Glutamatergic neuron (in vitro differentiated cells): ENCODE results near the gene GPATCH1. TPM values are rescaled to one million over a fixed set of nuclear protein-coding genes. Genes with fewer than 3 reads are reported as not detected.

ENCODE experiments used
- DNase-seq: peaks from one replicate; pipeline ENCODE4 v3.0.0; 2022
- H3K27ac Mint-ChIP-seq: one replicate; pipeline ENCODE4 v1.8.0; 2020; ENCODE audit warnings: mild to moderate bottlenecking, mixed read lengths, inconsistent platforms; ENCODE audit not compliant: unreplicated experiment
- H3K27me3 Mint-ChIP-seq: one replicate; pipeline ENCODE4 v1.8.0; 2020; ENCODE audit warnings: mild to moderate bottlenecking, moderate library complexity, mixed read lengths, inconsistent platforms; ENCODE audit not compliant: unreplicated experiment
- H3K36me3 Mint-ChIP-seq: one replicate; pipeline ENCODE4 v1.8.0; 2020; ENCODE audit warnings: mild to moderate bottlenecking, mixed read lengths, inconsistent platforms; ENCODE audit not compliant: unreplicated experiment
- H3K4me1 Mint-ChIP-seq: one replicate; pipeline ENCODE4 v1.8.0; 2020; ENCODE audit warnings: mild to moderate bottlenecking, low read depth, mixed read lengths, inconsistent platforms; ENCODE audit not compliant: unreplicated experiment
- H3K4me3 Mint-ChIP-seq: one replicate; pipeline ENCODE4 v1.8.0; 2020; ENCODE audit warnings: mild to moderate bottlenecking, mixed read lengths, inconsistent platforms; ENCODE audit not compliant: unreplicated experiment
- H3K9me3 Mint-ChIP-seq: one replicate; pipeline ENCODE4 v1.8.0; 2020; ENCODE audit warnings: mild to moderate bottlenecking, moderate library complexity, mixed read lengths, inconsistent platforms; ENCODE audit not compliant: unreplicated experiment
- CTCF ChIP-seq: fragments of 200-600 bp; sonication (generic); IDR thresholded peaks from one replicate; pipeline ENCODE4 v1.5.0; 2021; ENCODE audit not compliant: partially characterized antibody, unreplicated experiment
- total RNA-seq: library from RNA; stranded (reverse); fragmentation: NEBNext Ultra II Directional; extraction: Animal tissue kit (Norgen Biotek cat#: 25700); gene quantifications from one replicate; pipeline ENCODE4 v1.2.1, GENCODE V29; 2021; ENCODE audit not compliant: unreplicated experiment

The GPATCH1 gene
- total RNA-seq, 1 donor from 2014 or later: 8.8 TPM

- Mint-ChIP-seq H3K4me3 (no peak overlapping the region), H3K27me3 (peaks cover 2% of the 10 kb centered on the region), H3K27ac (no peak overlapping the region), H3K9me3 (no peaks in the 10 kb centered on the region), H3K4me1 (no peaks in the 10 kb centered on the region), H3K36me3 (no peaks in the 10 kb centered on the region)
- no peak for TF ChIP-seq CTCF
- no peak for DNase-seq
Observed at GRCh38 chr19:33129901-33130300, 48.9 kb downstream of the GPATCH1 start.

- H3K4me3 Mint-ChIP-seq: no peak overlapping the region
- no peak for DNase-seq
- no peak overlapping the region for H3K27ac Mint-ChIP-seq
- H3K9me3 Mint-ChIP-seq: no peaks in the 10 kb centered on the region
- no peaks in the 10 kb centered on the region for H3K4me1 Mint-ChIP-seq
- H3K27me3 Mint-ChIP-seq: peaks cover 2% of the 10 kb centered on the region
- no peaks in the 10 kb centered on the region for H3K36me3 Mint-ChIP-seq
- no peak for TF ChIP-seq CTCF
Observed at GRCh38 chr19:33130433-33130832, 49.5 kb downstream of the GPATCH1 start.

- no peak for DNase-seq
- Mint-ChIP-seq H3K4me3 (no peak within 1 kb of the TSS), H3K27ac (peak within 1 kb of the TSS; percentile 38), H3K36me3 (no peaks in the 10 kb centered on the region), H3K9me3 (no peaks in the 10 kb centered on the region), H3K4me1 (no peaks in the 10 kb centered on the region), H3K27me3 (peaks cover 2% of the 10 kb centered on the region)
- no peak for TF ChIP-seq CTCF
Observed at GRCh38 chr19:33132021-33132420, 51.0 kb downstream of the GPATCH1 start, which contains the start of gene WDR88. Gene WDR88 (plus strand): TSS chr19:33132114. CDS start chr19:33132170, 56 bp downstream.

GRCh38 chr19:33132425-33132824 lies 51.4 kb downstream of the GPATCH1 start:
- no peaks in the 10 kb centered on the region for H3K9me3 Mint-ChIP-seq
- peak; percentile 22 for TF ChIP-seq CTCF
- no peak overlapping the region for H3K4me3 Mint-ChIP-seq
- no peaks in the 10 kb centered on the region for H3K4me1 Mint-ChIP-seq
- H3K27ac Mint-ChIP-seq: no peak overlapping the region
- peaks cover 2% of the 10 kb centered on the region for H3K27me3 Mint-ChIP-seq
- no peak for DNase-seq
- no peaks in the 10 kb centered on the region for H3K36me3 Mint-ChIP-seq

GRCh38 chr19:33133438-33134031 lies 52.6 kb downstream of the GPATCH1 start:
- no peaks in the 10 kb centered on the region for H3K9me3 Mint-ChIP-seq
- peaks cover 2% of the 10 kb centered on the region for H3K27me3 Mint-ChIP-seq
- no peaks in the 10 kb centered on the region for H3K4me1 Mint-ChIP-seq
- TF ChIP-seq CTCF: no peak
- no peaks in the 10 kb centered on the region for H3K36me3 Mint-ChIP-seq
- no peak overlapping the region for H3K4me3 Mint-ChIP-seq
- H3K27ac Mint-ChIP-seq: no peak overlapping the region
- no peak for DNase-seq
